ENCODE measurements around the gene CPVL.

The CPVL gene

DNA sequence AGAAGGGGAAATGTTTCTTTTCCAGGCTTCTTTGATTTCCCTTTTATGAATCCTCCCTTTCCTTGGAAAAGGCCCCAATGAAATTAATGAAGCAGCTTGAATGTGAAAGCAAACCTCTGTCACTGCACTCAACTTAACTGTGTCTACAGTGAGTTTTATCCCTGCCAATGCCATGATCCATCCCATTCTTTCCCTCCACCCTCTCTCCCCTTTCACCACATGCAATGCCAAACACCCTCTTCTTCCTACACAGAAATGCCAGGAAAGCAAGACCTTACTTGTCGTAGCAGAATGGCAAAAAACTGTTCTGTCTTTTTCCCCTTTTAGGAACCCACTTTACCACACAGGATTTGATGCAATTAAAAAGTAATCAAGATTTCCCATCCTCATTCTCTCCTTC, 140.9 kb downstream of the CPVL start:
- Histone ChIP-seq H3K4me1 (ENCODE audit: control insufficient read depth, insufficient read depth, low read length) (no peaks in the 10 kb centered on the region), H3K9ac (ENCODE audit: low read length) (no peak overlapping the region), H3K27me3 (ENCODE audit: control insufficient read depth, insufficient read depth, low read length) (no peaks in the 10 kb centered on the region), H3K4me3 (ENCODE audit: low read length) (no peak overlapping the region), H3K36me3 (ENCODE audit: control insufficient read depth, insufficient read depth, low read length) (no peaks in the 10 kb centered on the region), H3K9me3 (ENCODE audit: control insufficient read depth, low read length) (no peaks in the 10 kb centered on the region)

DNA sequence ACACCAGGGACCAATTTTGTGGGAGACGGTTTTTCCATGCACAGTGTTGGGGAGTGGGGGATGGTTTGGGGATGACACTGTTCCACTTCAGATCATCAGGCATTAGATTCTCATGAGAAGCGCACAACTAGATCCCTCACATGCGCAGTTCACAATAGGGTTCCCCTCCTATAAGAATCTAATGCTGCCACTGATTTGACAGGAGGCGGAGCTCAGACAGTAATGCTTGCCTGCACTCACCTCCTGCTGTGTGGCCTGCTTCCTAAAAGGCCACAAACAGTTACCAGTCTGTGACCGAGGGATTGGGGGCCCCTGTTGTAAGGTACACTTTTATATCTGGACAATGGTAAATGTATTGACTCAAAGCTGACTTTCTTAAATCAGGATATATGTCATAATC, 142.6 kb downstream of the CPVL start:
- H3K27me3 ChIP-seq (ENCODE audit: control insufficient read depth, insufficient read depth, low read length): no peaks in the 10 kb centered on the region
- H3K4me3 ChIP-seq (ENCODE audit: low read length): no peak overlapping the region
- no peaks in the 10 kb centered on the region for H3K4me1 ChIP-seq (ENCODE audit: control insufficient read depth, insufficient read depth, low read length)
- H3K9me3 ChIP-seq (ENCODE audit: control insufficient read depth, low read length): no peaks in the 10 kb centered on the region
- H3K36me3 ChIP-seq (ENCODE audit: control insufficient read depth, insufficient read depth, low read length): no peaks in the 10 kb centered on the region
- H3K9ac ChIP-seq (ENCODE audit: low read length): no peak overlapping the region

DNA sequence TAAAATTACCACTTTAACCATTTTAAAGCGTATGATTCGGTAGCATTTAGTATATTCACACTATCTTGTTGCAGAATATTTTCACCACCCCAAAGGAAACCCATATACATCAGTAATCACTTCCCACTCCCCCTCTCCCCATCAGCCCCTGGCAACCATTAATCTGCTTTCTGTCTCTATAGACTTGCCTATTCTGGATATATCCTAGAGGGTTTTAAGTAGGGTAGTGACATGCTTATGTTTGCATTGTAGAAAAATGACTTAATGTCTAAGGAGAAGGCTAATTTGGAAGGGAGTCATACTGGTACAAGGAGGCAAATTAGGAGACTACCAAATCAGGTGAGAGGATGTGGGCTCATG, 145.6 kb downstream of the CPVL start:
- Histone ChIP-seq H3K36me3 (ENCODE audit: control insufficient read depth, insufficient read depth, low read length) (no peaks in the 10 kb centered on the region), H3K9ac (ENCODE audit: low read length) (no peak overlapping the region), H3K4me3 (ENCODE audit: low read length) (no peak overlapping the region), H3K27me3 (ENCODE audit: control insufficient read depth, insufficient read depth, low read length) (no peaks in the 10 kb centered on the region), H3K4me1 (ENCODE audit: control insufficient read depth, insufficient read depth, low read length) (peaks cover 8% of the 10 kb centered on the region), H3K9me3 (ENCODE audit: control insufficient read depth, low read length) (no peaks in the 10 kb centered on the region)

DNA sequence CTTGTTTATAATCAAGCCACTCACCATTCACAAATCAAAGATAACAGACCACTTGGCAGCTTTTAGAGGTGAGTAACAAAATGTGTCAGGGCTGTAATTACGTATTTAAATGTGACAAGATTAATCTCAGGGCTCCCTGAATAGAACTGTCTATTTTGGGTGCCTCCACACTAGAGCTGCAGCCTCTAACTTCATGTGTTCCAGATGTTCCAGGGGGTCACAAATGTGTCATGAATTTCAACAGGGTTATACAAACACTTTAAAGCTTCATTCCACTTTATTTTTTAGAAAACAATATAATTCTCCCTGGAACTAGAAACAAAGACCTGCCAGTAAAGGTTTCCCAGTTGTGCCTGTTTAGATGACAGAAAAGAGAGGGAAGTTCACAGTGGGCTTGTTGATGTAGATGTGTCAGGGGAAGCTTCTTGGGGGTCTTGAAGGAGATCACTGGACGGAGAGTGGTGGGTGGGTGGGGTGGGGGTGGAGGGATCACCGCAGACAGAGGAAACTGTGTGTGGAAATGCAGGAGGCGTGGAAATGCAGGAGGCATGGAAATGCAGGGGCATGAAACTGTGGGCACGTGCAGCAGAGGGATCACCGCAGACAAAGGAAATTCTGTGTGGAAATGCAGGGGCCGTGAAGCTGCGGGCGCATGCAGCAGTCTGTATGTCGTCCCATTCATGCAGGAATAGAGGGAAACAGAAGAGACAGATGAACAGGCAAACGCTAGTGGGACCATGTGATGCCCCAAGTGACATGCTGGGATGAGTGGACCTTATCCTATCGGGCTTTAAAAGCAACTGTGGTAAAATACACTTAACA, 146.2 kb downstream of the CPVL start:
- H3K9me3 ChIP-seq (ENCODE audit: control insufficient read depth, low read length): no peaks in the 10 kb centered on the region
- H3K4me3 ChIP-seq (ENCODE audit: low read length): no peak overlapping the region
- H3K9ac ChIP-seq (ENCODE audit: low read length): no peak overlapping the region
- no peaks in the 10 kb centered on the region for H3K36me3 ChIP-seq (ENCODE audit: control insufficient read depth, insufficient read depth, low read length)
- peaks cover 8% of the 10 kb centered on the region for H3K4me1 ChIP-seq (ENCODE audit: control insufficient read depth, insufficient read depth, low read length)
- no peaks in the 10 kb centered on the region for H3K27me3 ChIP-seq (ENCODE audit: control insufficient read depth, insufficient read depth, low read length)

DNA sequence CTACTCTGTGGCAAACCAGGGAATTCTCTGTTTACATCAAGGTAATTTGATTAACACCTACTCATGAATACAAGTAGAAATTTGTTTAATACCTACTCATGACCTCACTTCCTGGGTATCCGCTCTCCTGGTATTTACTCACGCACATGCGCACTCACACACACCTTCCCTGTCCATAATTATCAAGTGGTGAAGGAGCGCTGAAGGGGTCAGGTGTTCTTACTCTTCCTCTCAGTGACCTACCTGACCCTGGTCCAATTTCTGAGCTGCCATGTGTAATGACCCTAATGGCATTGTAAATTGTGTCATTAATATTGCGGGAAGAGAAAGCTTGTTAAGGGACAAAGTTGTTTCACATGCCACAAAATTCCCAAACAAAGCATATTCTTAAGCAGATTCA, 146.9 kb downstream of the CPVL start:
- Histone ChIP-seq H3K9me3 (ENCODE audit: control insufficient read depth, low read length) (no peaks in the 10 kb centered on the region), H3K27me3 (ENCODE audit: control insufficient read depth, insufficient read depth, low read length) (no peaks in the 10 kb centered on the region), H3K4me3 (ENCODE audit: low read length) (no peak overlapping the region), H3K4me1 (ENCODE audit: control insufficient read depth, insufficient read depth, low read length) (peaks cover 8% of the 10 kb centered on the region), H3K9ac (ENCODE audit: low read length) (no peak overlapping the region), H3K36me3 (ENCODE audit: control insufficient read depth, insufficient read depth, low read length) (no peaks in the 10 kb centered on the region)

DNA sequence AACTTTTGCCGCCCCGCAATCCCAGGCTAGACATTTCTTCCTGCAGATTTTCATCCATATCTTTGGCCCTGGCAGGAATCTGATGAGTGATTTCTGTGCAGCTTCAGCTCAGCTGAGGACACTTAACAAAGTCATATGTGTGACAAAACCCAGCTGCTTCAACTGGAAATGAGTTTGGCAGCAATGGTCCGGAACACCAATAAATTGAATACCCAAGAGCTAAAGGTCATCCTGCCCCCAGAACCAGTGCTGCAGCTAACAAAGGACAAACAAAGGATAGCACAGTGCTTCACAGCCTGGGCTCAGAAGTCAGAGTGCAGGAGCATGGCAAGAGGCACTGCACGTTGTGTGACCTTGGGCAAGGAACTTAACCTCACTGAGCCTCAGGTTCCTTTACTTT, 148.2 kb downstream of the CPVL start:
- Histone ChIP-seq H3K4me1 (ENCODE audit: control insufficient read depth, insufficient read depth, low read length) (peaks cover 8% of the 10 kb centered on the region), H3K36me3 (ENCODE audit: control insufficient read depth, insufficient read depth, low read length) (no peaks in the 10 kb centered on the region), H3K27me3 (ENCODE audit: control insufficient read depth, insufficient read depth, low read length) (no peaks in the 10 kb centered on the region), H3K9me3 (ENCODE audit: control insufficient read depth, low read length) (no peaks in the 10 kb centered on the region), H3K9ac (ENCODE audit: low read length) (no peak overlapping the region), H3K4me3 (ENCODE audit: low read length) (no peak overlapping the region)

DNA sequence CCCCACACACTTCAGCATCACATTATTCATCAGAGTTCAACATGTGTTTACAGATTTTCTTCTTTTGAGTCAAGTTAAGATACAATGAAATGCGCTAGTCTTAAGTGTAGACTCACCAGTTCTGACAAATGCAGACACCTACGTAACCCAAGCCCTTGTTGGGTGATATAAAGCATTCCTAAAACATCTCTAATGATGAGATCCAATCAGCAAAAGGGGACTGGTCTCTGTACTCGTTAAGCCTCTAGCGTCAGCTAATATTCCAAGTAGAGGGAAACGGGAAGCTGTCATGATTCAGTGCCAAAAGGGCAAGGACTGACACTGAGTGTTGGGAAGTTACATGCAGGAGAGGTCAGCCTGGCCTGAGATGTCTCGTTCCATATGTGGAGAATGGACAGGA, 149.5 kb downstream of the CPVL start:
- Histone ChIP-seq H3K36me3 (ENCODE audit: control insufficient read depth, insufficient read depth, low read length) (no peaks in the 10 kb centered on the region), H3K4me3 (ENCODE audit: low read length) (no peak overlapping the region), H3K9ac (ENCODE audit: low read length) (no peak overlapping the region), H3K4me1 (ENCODE audit: control insufficient read depth, insufficient read depth, low read length) (peaks cover 8% of the 10 kb centered on the region), H3K27me3 (ENCODE audit: control insufficient read depth, insufficient read depth, low read length) (no peaks in the 10 kb centered on the region), H3K9me3 (ENCODE audit: control insufficient read depth, low read length) (no peaks in the 10 kb centered on the region)

DNA sequence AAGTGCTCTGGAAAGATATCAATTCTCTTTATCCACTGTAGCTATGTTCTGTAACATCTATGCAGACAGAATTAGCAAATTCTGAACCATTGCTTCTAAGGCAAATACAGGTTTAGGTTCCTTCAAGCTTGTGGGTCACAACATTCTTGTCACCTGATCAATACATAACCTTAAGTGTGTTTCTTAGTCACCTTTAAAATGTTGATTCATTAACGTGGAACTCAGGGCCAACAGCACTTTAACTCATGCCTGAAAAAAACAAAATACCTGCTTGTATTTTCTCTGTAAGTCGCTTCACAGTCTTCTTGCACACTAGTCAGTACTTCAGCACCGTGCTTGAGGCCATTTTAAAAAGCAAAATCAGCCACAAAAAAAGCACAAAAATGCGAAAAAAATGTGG, 153.0 kb downstream of the CPVL start:
- Histone ChIP-seq H3K36me3 (ENCODE audit: control insufficient read depth, insufficient read depth, low read length) (no peaks in the 10 kb centered on the region), H3K4me3 (ENCODE audit: low read length) (no peak overlapping the region), H3K27me3 (ENCODE audit: control insufficient read depth, insufficient read depth, low read length) (no peaks in the 10 kb centered on the region), H3K9me3 (ENCODE audit: control insufficient read depth, low read length) (no peaks in the 10 kb centered on the region), H3K4me1 (ENCODE audit: control insufficient read depth, insufficient read depth, low read length) (peaks cover 6% of the 10 kb centered on the region), H3K9ac (ENCODE audit: low read length) (no peak overlapping the region)

DNA sequence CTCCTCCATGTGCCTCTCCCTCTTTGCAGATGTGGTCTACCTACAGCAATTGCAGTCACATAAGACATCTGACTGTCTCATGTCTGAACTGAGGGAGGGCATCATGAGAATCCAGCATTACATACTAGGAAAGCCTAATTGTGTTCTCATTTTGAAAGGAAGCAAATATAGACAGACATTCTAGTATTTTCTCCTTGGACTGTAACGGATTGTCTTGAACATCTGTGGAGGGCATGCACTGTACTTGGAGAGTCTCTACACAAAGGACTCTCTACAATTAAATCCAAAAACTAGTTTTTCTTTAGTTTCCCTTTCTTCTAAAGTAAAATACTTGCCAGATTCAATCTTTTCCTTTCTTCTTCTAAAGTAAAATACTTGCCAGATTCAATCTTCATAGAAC, 153.5 kb downstream of the CPVL start:
- peaks cover under 1% of the 10 kb centered on the region for H3K4me1 ChIP-seq (ENCODE audit: control insufficient read depth, insufficient read depth, low read length)
- no peak overlapping the region for H3K9ac ChIP-seq (ENCODE audit: low read length)
- no peaks in the 10 kb centered on the region for H3K27me3 ChIP-seq (ENCODE audit: control insufficient read depth, insufficient read depth, low read length)
- H3K9me3 ChIP-seq (ENCODE audit: control insufficient read depth, low read length): no peaks in the 10 kb centered on the region
- H3K36me3 ChIP-seq (ENCODE audit: control insufficient read depth, insufficient read depth, low read length): no peaks in the 10 kb centered on the region
- H3K4me3 ChIP-seq (ENCODE audit: low read length): no peak overlapping the region

DNA sequence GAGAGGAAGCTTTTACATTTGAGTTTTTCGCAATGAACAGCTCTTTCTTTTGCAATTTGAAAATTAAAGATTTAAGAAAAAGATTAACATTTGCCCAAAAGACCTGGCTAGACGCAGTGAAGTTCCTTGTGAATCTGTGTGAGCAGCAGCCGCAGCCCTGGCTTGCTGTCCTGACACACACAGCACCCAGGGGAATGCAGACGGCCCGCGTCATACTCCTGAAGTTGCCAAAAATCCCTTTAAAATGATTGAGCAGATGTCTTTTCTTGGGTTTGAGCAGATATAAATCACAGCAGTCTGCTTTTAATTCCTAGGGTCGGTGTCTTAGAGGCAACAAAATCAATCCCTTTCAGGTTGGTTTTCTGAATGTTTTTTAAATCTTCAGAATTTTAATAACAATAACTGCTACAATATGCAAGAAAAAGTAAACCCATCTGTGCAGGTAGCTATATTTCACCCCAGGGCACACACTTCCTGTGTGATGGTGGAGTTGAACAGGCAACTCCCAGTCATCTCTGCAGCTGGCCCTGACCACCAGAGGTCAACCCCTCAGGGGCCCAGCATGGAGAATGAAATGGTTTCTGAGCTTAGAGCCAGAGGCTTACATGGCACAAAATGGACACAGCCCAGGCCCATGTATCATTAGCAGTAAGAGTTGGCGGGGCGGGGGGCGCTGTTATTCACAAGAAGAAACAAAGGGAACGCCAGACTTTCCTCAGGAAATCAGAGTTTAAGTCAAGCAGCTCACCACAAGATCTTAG, 156.0 kb downstream of the CPVL start:
- Histone ChIP-seq H3K4me1 (ENCODE audit: control insufficient read depth, insufficient read depth, low read length) (peaks cover 15% of the 10 kb centered on the region), H3K9ac (ENCODE audit: low read length) (no peak overlapping the region), H3K36me3 (ENCODE audit: control insufficient read depth, insufficient read depth, low read length) (no peaks in the 10 kb centered on the region), H3K9me3 (ENCODE audit: control insufficient read depth, low read length) (no peaks in the 10 kb centered on the region), H3K27me3 (ENCODE audit: control insufficient read depth, insufficient read depth, low read length) (no peaks in the 10 kb centered on the region), H3K4me3 (ENCODE audit: low read length) (no peak overlapping the region)

DNA sequence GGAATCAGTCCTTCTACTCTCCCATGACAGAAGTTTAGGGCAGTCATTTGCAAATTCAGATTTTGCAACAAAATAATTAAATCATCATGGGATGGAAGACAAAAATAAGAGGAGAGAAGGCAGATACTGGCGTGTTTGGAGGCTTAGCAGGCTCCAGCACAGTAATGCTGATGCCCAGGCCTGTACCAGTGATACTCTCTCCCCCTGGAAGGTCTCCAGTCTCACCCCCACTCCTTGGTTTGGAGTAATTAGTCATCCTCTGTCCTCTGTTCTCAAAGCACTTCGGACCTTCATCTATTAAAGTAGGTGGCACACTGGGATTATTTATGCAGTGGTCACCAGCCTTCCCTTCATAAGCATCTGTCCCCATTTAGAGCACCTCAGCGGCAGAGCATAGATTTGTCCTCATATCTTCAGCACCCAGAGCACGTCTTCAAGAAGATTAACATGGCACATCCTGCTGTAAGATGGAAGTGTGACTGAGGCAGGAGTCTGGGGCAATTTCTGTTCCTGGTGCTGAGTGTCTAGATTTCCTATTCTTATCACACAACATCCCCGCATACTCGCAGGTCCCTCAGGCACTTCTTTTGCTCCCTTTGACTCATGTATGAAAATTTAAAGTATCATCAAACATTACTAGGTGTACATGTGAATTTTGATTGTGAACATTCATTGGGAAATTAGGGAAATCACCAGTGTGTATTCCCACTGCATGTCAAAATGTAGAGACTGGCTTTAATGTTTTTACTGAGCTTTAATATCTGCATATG, 156.9 kb downstream of the CPVL start:
- H3K9ac ChIP-seq (ENCODE audit: low read length): no peak overlapping the region
- no peaks in the 10 kb centered on the region for H3K36me3 ChIP-seq (ENCODE audit: control insufficient read depth, insufficient read depth, low read length)
- H3K4me1 ChIP-seq (ENCODE audit: control insufficient read depth, insufficient read depth, low read length): peaks cover 17% of the 10 kb centered on the region
- H3K27me3 ChIP-seq (ENCODE audit: control insufficient read depth, insufficient read depth, low read length): no peaks in the 10 kb centered on the region
- no peaks in the 10 kb centered on the region for H3K9me3 ChIP-seq (ENCODE audit: control insufficient read depth, low read length)
- H3K4me3 ChIP-seq (ENCODE audit: low read length): no peak overlapping the region

DNA sequence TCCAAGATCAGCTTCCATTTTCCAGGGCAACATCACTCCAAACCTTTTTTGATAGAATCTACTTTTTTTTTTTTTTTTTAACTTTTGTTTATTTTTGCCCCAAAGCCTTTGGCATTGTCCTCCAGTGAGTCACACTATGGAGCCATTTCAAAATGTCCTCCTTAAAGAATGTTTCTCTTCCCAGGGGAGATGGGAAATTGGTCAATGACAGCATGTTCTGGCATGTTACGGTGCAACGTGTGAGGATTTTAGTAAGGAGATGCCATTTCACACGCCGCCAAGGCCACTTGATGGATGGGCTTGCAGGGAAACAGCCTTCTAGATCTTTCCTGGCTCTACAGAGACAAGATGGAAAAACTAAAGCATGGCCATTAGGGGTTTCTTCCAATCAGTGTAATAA, 157.5 kb downstream of the CPVL start:
- Histone ChIP-seq H3K36me3 (ENCODE audit: control insufficient read depth, insufficient read depth, low read length) (no peaks in the 10 kb centered on the region), H3K9ac (ENCODE audit: low read length) (no peak overlapping the region), H3K27me3 (ENCODE audit: control insufficient read depth, insufficient read depth, low read length) (no peaks in the 10 kb centered on the region), H3K9me3 (ENCODE audit: control insufficient read depth, low read length) (no peaks in the 10 kb centered on the region), H3K4me3 (ENCODE audit: low read length) (no peak overlapping the region), H3K4me1 (ENCODE audit: control insufficient read depth, insufficient read depth, low read length) (peaks cover 17% of the 10 kb centered on the region)

Data from mucosa of stomach (tissue), 1 donor.